Measurements from ENCODE around the gene ESRRG. TPM values are rescaled to one million over a fixed set of nuclear protein-coding genes. Genes with fewer than 3 reads are reported as not detected.
"Not testable (repeated sequence)": the region's sequence is repeated elsewhere in the genome, so short reads cannot be mapped to it uniquely, and the experiment has no call there.

Gene ESRRG
- total RNA-seq, 1 donor from 2014 or later, result not detected

DNA sequence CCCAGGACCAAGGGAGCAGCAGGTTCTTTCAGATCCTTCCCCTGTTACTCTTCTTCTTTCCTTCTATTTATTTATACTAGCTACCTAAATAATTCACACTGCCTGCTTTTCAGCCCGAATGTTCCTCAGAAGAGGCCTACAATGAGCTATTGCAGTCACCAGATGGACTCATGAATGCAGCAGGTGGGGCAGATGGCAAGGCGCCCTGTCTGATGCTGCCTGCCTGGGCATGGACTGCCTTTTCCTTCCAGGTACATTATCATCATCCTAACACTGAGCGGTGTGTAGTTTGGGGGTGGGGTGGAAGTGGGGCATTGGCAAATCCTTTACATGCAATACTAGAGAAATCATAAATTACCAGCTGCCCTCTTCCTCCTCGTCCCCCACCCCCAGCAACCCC lies 17.6 kb downstream of the ESRRG start:
- DNase-seq (ENCODE audit: low read depth, low spot score), result no peak

DNA sequence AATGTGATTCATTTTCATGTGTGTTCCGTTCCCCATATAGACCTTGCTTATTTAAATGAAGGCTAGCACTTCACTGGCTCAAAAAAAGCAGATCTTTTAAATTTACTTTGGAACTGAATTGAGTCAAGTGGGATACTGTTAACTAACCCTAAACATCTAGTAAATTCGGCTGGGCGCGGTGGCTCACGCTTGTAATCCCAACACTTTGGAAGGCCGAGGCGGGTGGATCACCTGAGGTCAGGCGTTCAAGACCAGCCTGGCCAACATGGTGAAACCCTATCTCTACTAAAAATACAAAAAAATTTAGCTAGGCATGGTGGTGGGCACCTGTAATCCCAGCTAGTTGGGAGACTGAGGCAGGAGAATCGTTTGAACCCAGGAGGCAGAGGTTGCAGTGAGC lies 19.2 kb downstream of the ESRRG start:
- DNase-seq (ENCODE audit: low read depth, low spot score), result not testable (repeated sequence)

DNA sequence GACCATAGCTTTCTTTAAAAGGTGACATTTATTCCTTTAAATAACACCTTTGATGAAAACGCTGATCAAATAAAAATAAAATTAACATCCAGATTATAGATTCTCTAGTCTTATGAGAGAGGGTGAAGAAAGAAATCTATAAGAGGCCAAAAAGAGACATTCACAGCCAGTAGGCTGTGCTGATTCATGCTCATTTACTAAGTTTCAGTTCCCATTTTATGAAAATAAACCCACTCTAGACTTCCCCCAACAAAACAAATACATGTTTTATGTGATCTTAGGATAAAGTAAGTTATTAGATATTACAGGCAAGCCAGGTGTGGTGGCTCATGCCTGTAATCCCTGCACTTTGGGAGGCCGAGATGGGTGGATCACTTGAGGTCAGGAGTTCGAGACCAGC lies 21.1 kb downstream of the ESRRG start:
- no peak for DNase-seq (ENCODE audit: low read depth, low spot score)

GRCh38 chr1:216700779-216701178 lies 22.4 kb downstream of the ESRRG start:
- DNase-seq (ENCODE audit: low read depth, low spot score), result no peak

GRCh38 chr1:216691710-216692109 lies 31.5 kb downstream of the ESRRG start:
- DNase-seq (ENCODE audit: low read depth, low spot score), result no peak

DNA sequence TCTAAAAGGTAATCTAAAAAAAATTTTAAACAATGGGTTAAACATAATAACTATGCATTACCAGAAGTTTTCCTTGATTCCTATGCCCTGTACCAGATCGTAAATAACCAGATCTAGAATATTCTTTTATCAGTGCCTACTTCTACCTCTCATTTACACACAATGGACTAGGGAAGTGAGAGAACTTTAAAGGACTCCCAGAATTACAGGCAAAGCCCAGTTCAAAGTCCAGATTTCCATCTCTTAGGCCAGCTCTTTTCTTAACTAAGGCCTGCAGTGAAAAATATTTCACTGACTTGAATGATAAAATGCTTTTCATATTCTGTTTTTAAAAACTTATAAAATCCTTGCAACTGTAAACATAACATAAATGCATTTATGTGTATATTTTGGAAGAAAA lies 32.6 kb downstream of the ESRRG start:
- DNase-seq (ENCODE audit: low read depth, low spot score), result no peak

- no peak for DNase-seq (ENCODE audit: low read depth, low spot score)
Observed at GRCh38 chr1:216688127-216688657, 35.0 kb downstream of the ESRRG start.

- DNase-seq (ENCODE audit: low read depth, low spot score), result no peak
Observed at GRCh38 chr1:216686860-216687766, 36.1 kb downstream of the ESRRG start.

- DNase-seq (ENCODE audit: low read depth, low spot score), result no peak
Observed at GRCh38 chr1:216682752-216683151, 40.5 kb downstream of the ESRRG start.

GRCh38 chr1:216679108-216679507 lies 44.1 kb downstream of the ESRRG start:
- DNase-seq (ENCODE audit: low read depth, low spot score), result no peak

- no peak for DNase-seq (ENCODE audit: low read depth, low spot score)
Observed at GRCh38 chr1:216670118-216670883, 52.9 kb downstream of the ESRRG start.

GRCh38 chr1:216666441-216666840 lies 56.8 kb downstream of the ESRRG start:
- DNase-seq (ENCODE audit: low read depth, low spot score), result no peak

DNA sequence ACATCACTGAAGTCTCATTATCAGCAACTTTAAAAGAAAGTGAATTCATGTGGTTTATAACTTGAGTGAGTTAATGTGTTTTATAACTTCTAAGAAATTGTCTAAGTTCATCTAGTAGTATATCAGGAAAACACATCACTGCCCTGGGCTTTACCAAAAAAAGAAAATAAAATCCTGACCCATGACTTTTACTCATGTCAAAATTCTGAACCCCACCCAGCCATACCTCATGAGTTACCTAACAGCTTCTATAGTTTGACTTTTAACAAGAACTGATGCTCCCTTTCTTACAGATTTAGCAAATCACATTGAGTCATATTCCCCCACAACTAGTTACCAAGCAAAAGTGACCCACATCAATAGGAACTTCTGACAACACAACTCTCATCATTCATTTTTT lies 57.4 kb downstream of the ESRRG start:
- no peak for DNase-seq (ENCODE audit: low read depth, low spot score)

- DNase-seq (ENCODE audit: low read depth, low spot score), result no peak
Observed at GRCh38 chr1:216665406-216665805, 57.8 kb downstream of the ESRRG start.

GRCh38 chr1:216662681-216663080 lies 60.5 kb downstream of the ESRRG start:
- DNase-seq (ENCODE audit: low read depth, low spot score), result no peak

GRCh38 chr1:216660561-216660960 lies 62.7 kb downstream of the ESRRG start:
- no peak for DNase-seq (ENCODE audit: low read depth, low spot score)

GRCh38 chr1:216653001-216653400 lies 70.2 kb downstream of the ESRRG start:
- no peak for DNase-seq (ENCODE audit: low read depth, low spot score)

- DNase-seq (ENCODE audit: low read depth, low spot score), result no peak
Observed at GRCh38 chr1:216651826-216652418, 71.3 kb downstream of the ESRRG start.

DNA sequence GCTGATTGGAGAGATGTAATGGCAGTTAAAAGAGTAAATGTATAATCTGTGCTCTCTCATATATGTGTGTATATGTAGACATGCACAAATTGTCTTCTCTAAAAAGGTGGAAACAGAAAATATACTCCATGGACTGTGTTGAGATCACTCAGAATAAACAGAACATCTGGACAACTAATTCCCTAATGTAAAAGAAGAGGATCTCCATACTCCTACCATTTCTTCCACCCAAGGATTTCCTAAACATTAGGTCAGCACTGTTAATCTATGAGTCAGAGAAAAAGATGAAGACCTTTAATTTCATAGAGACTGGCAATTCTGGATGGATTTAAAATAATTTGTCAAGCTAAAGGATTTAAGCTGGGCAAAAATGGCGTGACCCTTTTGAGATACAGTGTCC lies 80.1 kb downstream of the ESRRG start:
- DNase-seq (ENCODE audit: low read depth, low spot score), result no peak

GRCh38 chr1:216641669-216642460 lies 81.4 kb downstream of the ESRRG start:
- no peak for DNase-seq (ENCODE audit: low read depth, low spot score)

- DNase-seq (ENCODE audit: low read depth, low spot score), result no peak
Observed at GRCh38 chr1:216640100-216640499, 83.1 kb downstream of the ESRRG start.

Data from pulmonary artery endothelial cell (primary cell).